ENCODE data around the gene TMEM209.

- no peak for TF ChIP-seq POLR2AphosphoS5 (IDR thresholded peaks at IDR 0.05)
- no peak for TF ChIP-seq CTCF (IDR thresholded peaks at IDR 0.05)
- no peak for TF ChIP-seq POLR2A (IDR thresholded peaks at IDR 0.05)
- TF ChIP-seq EP300 (IDR thresholded peaks at IDR 0.05) = no peak
These were observed 76.2 kb downstream of the TMEM209 start for GRCh38 chr7:130129011-130129411.
